GM12892 (cell line): ENCODE measurements around the gene SORCS2.

ENCODE experiments used
- POLR2A ChIP-seq: IDR thresholded peaks from 2 replicates; pipeline ENCODE4 v1.6.1; 2011; ENCODE audit warnings: low read depth, low read length, control low read depth
- POLR2AphosphoS5 ChIP-seq: IDR thresholded peaks from 2 replicates; pipeline ENCODE4 v1.6.1; 2011; ENCODE audit warnings: low read depth, low read length, control low read depth
- TAF1 ChIP-seq: IDR thresholded peaks from 2 replicates; pipeline ENCODE4 v1.6.1; 2011; ENCODE audit warnings: low read depth, mild to moderate bottlenecking, control low read depth, low read length, borderline replicate concordance

GRCh38 chr4:7357323-7357722 is 165.0 kb downstream of the SORCS2 start:
- TF ChIP-seq POLR2AphosphoS5 (no peak), TAF1 (no peak), POLR2A (no peak)
